ENCODE data around the gene CDC34. TPM values are rescaled to one million over a fixed set of nuclear protein-coding genes. Genes with fewer than 3 reads are reported as not detected.
A peak's percentile ranks its signal among the peaks of the same experiment; 100 is the strongest.

CDC34 gene
- total and polyA plus RNA-seq, 7 donors, result 72.6 to 160 (median 107) TPM

GRCh38 chr19:525029-525428 is 6.5 kb upstream of the CDC34 start:
- intact Hi-C loops (cut with DNase I), result no loop called here
- peaks cover 0 to 5% (median 0%) of the 10 kb centered on the region in 3 donors for H3K27me3 ChIP-seq (ENCODE audit: insufficient read depth in 3 of 3, low read length in 2 of 3)
- no peak for DNase-seq
- WGBS, 3 donors, result 72 to 81% (median 73%) methylated on average over 18 of the region's 18 CpGs
- H3K4me1 ChIP-seq, result no peaks in the 10 kb centered on the region
- no peaks in the 10 kb centered on the region for H3K9me3 ChIP-seq
- no peak overlapping the region for H3K4me3 ChIP-seq
- H3K27ac ChIP-seq, result no peak overlapping the region
- TF ChIP-seq CTCF (IDR thresholded peaks at IDR 0.05), result no peak
- no peak for ATAC-seq
- H3K36me3 ChIP-seq (ENCODE audit: insufficient read depth in 1 of 2, low read depth in 1 of 2), result peaks cover 0 to 1% of the 10 kb centered on the region in 2 donors

GRCh38 chr19:525857-526419 is 5.6 kb upstream of the CDC34 start:
- intact Hi-C loops (cut with DNase I), result no loop called here
- no peak for TF ChIP-seq CTCF (IDR thresholded peaks at IDR 0.05)
- H3K27me3 ChIP-seq (ENCODE audit: insufficient read depth in 3 of 3, low read length in 2 of 3), result peaks cover 0 to 5% (median 0%) of the 10 kb centered on the region in 3 donors
- H3K9me3 ChIP-seq, result no peaks in the 10 kb centered on the region
- WGBS, 3 donors, result 42 to 43% (median 43%) methylated on average over 12 to 13 of the region's 13 CpGs
- H3K27ac ChIP-seq, result no peak overlapping the region
- H3K4me1 ChIP-seq, result peaks cover 4% of the 10 kb centered on the region
- no peak for ATAC-seq
- DNase-seq, result peak in 1 of 2 donors; percentile 42
- H3K4me3 ChIP-seq, result no peak overlapping the region
- no peaks in the 10 kb centered on the region for H3K36me3 ChIP-seq (ENCODE audit: insufficient read depth in 1 of 2, low read depth in 1 of 2)

- Histone ChIP-seq H3K27me3 (ENCODE audit: insufficient read depth in 3 of 3, low read length in 2 of 3) (peaks cover 0 to 5% (median 0%) of the 10 kb centered on the region in 3 donors), H3K4me1 (peaks cover 23% of the 10 kb centered on the region), H3K4me3 (peak overlapping the region; percentile 89), H3K27ac (peak overlapping the region; percentile 98), H3K36me3 (ENCODE audit: insufficient read depth in 1 of 2, low read depth in 1 of 2) (no peaks in the 10 kb centered on the region), H3K9me3 (no peaks in the 10 kb centered on the region)
- intact Hi-C loops (cut with DNase I), result loop anchor here in 1 of 2 donors (2.0 to 5.0 kb wide), 2 partner anchors 22 to 42 kb away; partner anchors contain the start of gene BSG
- WGBS, 3 donors, result 64 to 71% (median 68%) methylated on average over 37 to 38 of the region's 38 CpGs
- TF ChIP-seq CTCF (IDR thresholded peaks at IDR 0.05), result no peak
- DNase-seq, result no peak
- ATAC-seq, result no peak
Observed at GRCh38 chr19:530134-531008, 1.2 kb upstream of the CDC34 start.

GRCh38 chr19:531009-531752 is 379 bp upstream of the CDC34 start:
- H3K36me3 ChIP-seq (ENCODE audit: insufficient read depth in 1 of 2, low read depth in 1 of 2), result peaks cover 0 to 7% of the 10 kb centered on the region in 2 donors
- H3K9me3 ChIP-seq, result no peaks in the 10 kb centered on the region
- H3K4me1 ChIP-seq, result peaks cover 27% of the 10 kb centered on the region
- H3K27ac ChIP-seq, result peak overlapping the region; percentile 98
- no peak for TF ChIP-seq CTCF (IDR thresholded peaks at IDR 0.05)
- H3K4me3 ChIP-seq, result peak overlapping the region; percentile 89
- WGBS, 3 donors, result 1% methylated on average over 50 to 100 of the region's 103 CpGs
- H3K27me3 ChIP-seq (ENCODE audit: insufficient read depth in 3 of 3, low read length in 2 of 3), result peaks cover 0 to 5% (median 0%) of the 10 kb centered on the region in 3 donors
- intact Hi-C loops (cut with DNase I), result loop anchor here in 1 of 2 donors (2.0 to 5.0 kb wide), 2 partner anchors 22 to 41 kb away; partner anchors contain the start of gene BSG
- ATAC-seq, result peak; percentile 78 to 86 (median 81)
- DNase-seq, result peak; percentile 87 to 92

All from psoas muscle (tissue), 8 donors.